ENCODE measurements around the gene POU4F2. TPM values are rescaled to one million over a fixed set of nuclear protein-coding genes. Genes with fewer than 3 reads are reported as not detected.
"Not testable (repeated sequence)": the region's sequence is repeated elsewhere in the genome, so short reads cannot be mapped to it uniquely, and the experiment has no call there.

The POU4F2 gene
- total RNA-seq, 1 experiment from 2014 or later = not detected

DNA sequence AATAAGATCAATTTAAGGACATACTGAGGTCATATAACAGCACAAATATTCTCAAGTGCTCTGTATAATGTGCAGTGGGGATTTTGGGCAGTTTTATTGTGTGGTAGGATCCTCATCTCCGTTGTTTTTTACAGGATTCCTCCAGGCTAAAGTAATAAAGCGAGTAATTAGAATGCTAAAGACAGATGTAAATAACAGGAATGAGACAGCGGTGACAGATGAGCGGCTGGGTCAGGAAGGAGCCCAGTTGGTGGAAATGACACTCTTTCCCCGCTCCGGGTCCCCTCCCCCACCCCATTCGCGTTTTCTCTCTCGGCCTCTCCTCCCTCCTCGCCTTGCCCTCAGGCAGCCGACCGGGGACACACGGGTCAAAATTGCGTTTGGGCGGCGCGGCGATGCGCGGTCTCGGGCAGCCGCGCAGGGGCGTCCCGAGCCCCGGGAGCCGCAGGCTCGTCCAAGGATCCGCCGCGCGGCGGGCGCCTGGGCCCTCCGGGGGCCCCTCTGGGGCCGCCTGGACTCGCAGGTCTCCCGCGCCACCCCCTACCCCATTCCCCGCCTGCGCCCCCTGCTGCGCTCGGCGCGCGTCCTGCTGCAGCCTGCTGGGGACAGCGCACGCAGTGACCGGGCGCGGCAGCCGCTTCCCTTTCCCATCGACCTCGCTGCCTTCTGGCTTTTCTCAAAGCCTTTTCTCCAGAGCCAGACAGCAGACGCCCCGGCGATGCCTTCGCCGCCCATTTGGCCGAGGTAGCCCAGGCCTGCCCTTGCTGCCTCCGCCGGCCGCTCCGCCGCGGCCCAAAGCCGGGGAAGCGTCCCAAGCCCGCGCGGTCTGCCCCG is 16.2 kb downstream of the POU4F2 start:
- DNase-seq (ENCODE audit: low spot score) = no peak

DNA sequence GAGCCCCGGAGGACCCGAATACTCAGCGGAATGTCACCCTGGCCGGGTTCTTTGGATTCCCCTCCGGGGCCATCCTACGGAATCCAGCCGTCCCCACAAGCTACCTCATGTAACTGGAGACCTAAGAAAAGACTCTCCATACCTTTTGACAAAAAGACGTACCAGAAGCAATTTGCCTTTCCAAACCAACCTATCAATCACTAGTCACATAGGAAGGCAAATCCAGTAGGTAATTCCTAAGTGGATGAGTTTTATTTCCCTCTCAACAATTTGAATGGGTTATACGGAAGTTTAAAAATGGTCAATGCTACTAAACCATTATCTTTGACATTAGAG is 16.8 kb downstream of the POU4F2 start:
- DNase-seq (ENCODE audit: low spot score) = no peak

- DNase-seq (ENCODE audit: low spot score) = no peak
Observed at GRCh38 chr4:146661367-146661766, 22.7 kb downstream of the POU4F2 start.

- not testable (repeated sequence) for DNase-seq (ENCODE audit: low spot score)
Observed at GRCh38 chr4:146663968-146664311, 25.2 kb downstream of the POU4F2 start.

DNA sequence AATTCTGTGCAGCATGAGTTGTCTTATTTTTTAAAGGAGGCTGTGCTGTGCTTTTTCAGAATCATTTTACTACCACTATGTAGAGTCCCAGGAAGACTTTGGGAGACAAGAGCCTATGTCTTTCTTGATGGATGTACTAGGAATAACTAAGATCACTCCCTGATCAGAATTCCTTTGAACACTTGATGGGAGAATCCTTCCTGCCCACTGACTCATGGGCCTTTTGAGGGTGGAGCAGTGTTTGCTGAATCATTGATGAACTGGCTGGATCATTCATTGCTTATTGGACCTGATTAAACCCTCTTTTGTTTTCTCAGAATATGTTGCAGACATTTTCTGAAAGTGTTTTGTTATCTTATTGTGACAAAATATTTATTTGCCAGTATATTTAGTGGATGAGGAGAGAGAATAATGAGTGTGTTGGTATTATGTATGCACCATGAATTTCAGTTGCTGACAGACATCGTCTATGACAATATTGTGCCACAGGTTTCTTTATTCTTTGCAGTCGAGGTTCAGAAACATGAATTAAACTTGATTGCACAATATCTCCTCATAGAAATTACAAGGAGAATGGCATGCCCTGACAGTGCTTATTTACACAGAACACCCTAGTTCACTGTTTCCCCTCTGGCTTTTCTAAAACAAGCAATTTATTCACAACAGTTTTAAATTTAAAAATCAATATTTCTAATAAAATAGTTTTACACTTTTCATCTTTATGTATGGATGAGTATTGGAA is 36.3 kb downstream of the POU4F2 start:
- DNase-seq (ENCODE audit: low spot score) = no peak

Other genes with a start within 250 kb of the POU4F2 start
- 4.1 TPM in 2 replicates for gene SLC10A7, start 117.0 kb upstream of the POU4F2 start, total RNA-seq (2014; rRNA removed; shearing (Covaris generic))